ENCODE results near the gene MYO15A.

The MYO15A gene

GRCh38 chr17:18107061-18107790, 1.3 kb upstream of the MYO15A start:
- H3K27ac ChIP-seq: no peak overlapping the region

GRCh38 chr17:18107971-18108370, 585 bp upstream of the MYO15A start:
- Histone ChIP-seq H2AFZ (no peak overlapping the region), H3K79me2 (no peaks in the 10 kb centered on the region), H3K4me1 (no peaks in the 10 kb centered on the region), H3K9ac (no peak overlapping the region), H3K27ac (no peak overlapping the region), H3K4me2 (ENCODE audit: low read length) (no peak overlapping the region), H3K4me3 (ENCODE audit: low read depth, low read length) (no peak overlapping the region), H3K27me3 (ENCODE audit: control insufficient read depth, insufficient read depth, low read length) (no peaks in the 10 kb centered on the region), H3K9me3 (ENCODE audit: control insufficient read depth, low read length) (no peaks in the 10 kb centered on the region), H3K36me3 (ENCODE audit: control insufficient read depth, insufficient read depth, low read length) (no peaks in the 10 kb centered on the region)
- no peak for TF ChIP-seq CTCF (IDR thresholded peaks at IDR 0.05)

More at GRCh38 chr17:18107061-18107790, 1.3 kb upstream of the MYO15A start:
- Histone ChIP-seq H3K79me2 (no peaks in the 10 kb centered on the region), H3K4me2 (ENCODE audit: low read length) (no peak overlapping the region), H3K36me3 (ENCODE audit: control insufficient read depth, insufficient read depth, low read length) (no peaks in the 10 kb centered on the region), H3K27me3 (ENCODE audit: control insufficient read depth, insufficient read depth, low read length) (no peaks in the 10 kb centered on the region), H3K4me3 (ENCODE audit: low read depth, low read length) (no peak overlapping the region), H3K9ac (no peak overlapping the region), H3K9me3 (ENCODE audit: control insufficient read depth, low read length) (no peaks in the 10 kb centered on the region), H2AFZ (no peak overlapping the region), H3K4me1 (no peaks in the 10 kb centered on the region)
- TF ChIP-seq CTCF (IDR thresholded peaks at IDR 0.05): no peak

- Histone ChIP-seq H3K27ac (no peak overlapping the region), H3K4me3 (ENCODE audit: low read depth, low read length) (no peak overlapping the region), H3K9me3 (ENCODE audit: control insufficient read depth, low read length) (no peaks in the 10 kb centered on the region), H3K79me2 (no peaks in the 10 kb centered on the region), H3K36me3 (ENCODE audit: control insufficient read depth, insufficient read depth, low read length) (no peaks in the 10 kb centered on the region), H3K9ac (no peak overlapping the region), H3K27me3 (ENCODE audit: control insufficient read depth, insufficient read depth, low read length) (no peaks in the 10 kb centered on the region), H2AFZ (no peak overlapping the region), H3K4me2 (ENCODE audit: low read length) (no peak overlapping the region), H3K4me1 (no peaks in the 10 kb centered on the region)
- no peak for TF ChIP-seq CTCF (IDR thresholded peaks at IDR 0.05)
Observed at GRCh38 chr17:18109935-18110485, 1.5 kb downstream of the MYO15A start.

GRCh38 chr17:18110636-18111145, 2.1 kb downstream of the MYO15A start:
- Histone ChIP-seq H3K79me2 (no peaks in the 10 kb centered on the region), H3K4me1 (no peaks in the 10 kb centered on the region), H3K36me3 (ENCODE audit: control insufficient read depth, insufficient read depth, low read length) (no peaks in the 10 kb centered on the region), H3K9ac (no peak overlapping the region), H3K4me3 (ENCODE audit: low read depth, low read length) (no peak overlapping the region), H3K4me2 (ENCODE audit: low read length) (no peak overlapping the region), H3K27me3 (ENCODE audit: control insufficient read depth, insufficient read depth, low read length) (no peaks in the 10 kb centered on the region), H3K27ac (no peak overlapping the region), H3K9me3 (ENCODE audit: control insufficient read depth, low read length) (no peaks in the 10 kb centered on the region), H2AFZ (no peak overlapping the region)
- no peak for TF ChIP-seq CTCF (IDR thresholded peaks at IDR 0.05)
